Chondrocyte (in vitro differentiated cells): ENCODE measurements around the gene PRR32. TPM values are rescaled to one million over a fixed set of nuclear protein-coding genes. Genes with fewer than 3 reads are reported as not detected.

Source experiments
- DNase-seq: peaks from one replicate; pipeline ENCODE4 v3.0.0; 2021; ENCODE audit warnings: mixed read lengths, low spot score
- H3K27ac Mint-ChIP-seq: one replicate; pipeline ENCODE4 v1.8.0; 2021; ENCODE audit warnings: mild to moderate bottlenecking, moderate library complexity, mixed read lengths; ENCODE audit not compliant: unreplicated experiment
- H3K27me3 Mint-ChIP-seq: 2 replicates; pipeline ENCODE4 v1.8.0; 2021; ENCODE audit warnings: low read depth, mixed read lengths
- H3K36me3 Mint-ChIP-seq: 2 replicates; pipeline ENCODE4 v1.8.0; 2021; ENCODE audit warnings: low read depth, mixed read lengths
- H3K4me1 Mint-ChIP-seq: 2 replicates; pipeline ENCODE4 v1.8.0; 2021; ENCODE audit warnings: low read depth, mild to moderate bottlenecking, mixed read lengths
- H3K4me3 Mint-ChIP-seq: one replicate; pipeline ENCODE4 v1.8.0; 2021; ENCODE audit warnings: mild to moderate bottlenecking, moderate library complexity, mixed read lengths; ENCODE audit not compliant: unreplicated experiment
- H3K9me3 Mint-ChIP-seq: 2 replicates; pipeline ENCODE4 v1.8.0; 2021; ENCODE audit warnings: low read depth, mixed read lengths
- total RNA-seq: library from RNA; stranded (reverse); gene quantifications from 3 replicates; pipeline ENCODE4 v1.2.1, GENCODE V29; 2021
- TF ChIP-seq, protein P1 (sequence below): fragments of 200-600 bp; sonication (generic); IDR thresholded peaks from 2 replicates; pipeline ENCODE4 v1.5.0; 2021; ENCODE audit warnings: antibody characterized with exemption, mild to moderate bottlenecking, moderate library complexity

Gene PRR32
- total RNA-seq, 1 donor from 2014 or later: not detected

DNA sequence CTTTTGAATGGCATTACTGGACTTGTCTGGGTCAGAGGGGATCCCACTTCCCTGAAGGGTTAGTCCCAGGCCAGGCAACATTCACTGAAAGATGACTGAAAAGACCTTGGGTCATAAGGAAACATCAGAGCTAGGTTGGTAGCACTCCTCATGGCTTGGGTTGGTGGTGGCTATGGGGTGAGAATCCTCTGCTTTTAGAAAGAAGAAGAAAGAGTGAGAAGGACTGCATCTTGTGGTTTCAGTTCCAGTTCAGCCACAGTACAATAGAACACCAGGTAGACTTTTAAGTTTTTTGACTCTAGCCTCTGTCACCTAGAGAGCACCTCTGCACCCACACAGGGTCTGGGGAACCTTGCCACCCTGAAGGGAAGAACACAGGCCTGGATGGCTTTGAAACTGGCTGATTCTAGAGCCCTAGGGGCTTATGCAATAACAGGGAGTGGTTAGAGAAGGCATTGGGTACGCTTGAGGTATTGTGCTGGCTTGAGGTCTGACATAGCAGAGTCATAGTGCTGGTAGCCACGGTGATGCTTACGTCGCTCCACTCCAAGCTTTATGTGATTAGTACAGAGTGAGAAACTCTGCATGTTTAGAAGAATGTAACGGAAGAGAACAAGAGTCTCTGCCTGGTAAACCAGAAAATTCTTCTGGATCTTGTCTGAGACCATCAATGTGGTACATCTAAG is 36.5 kb downstream of the PRR32 start:
- no peak overlapping the region for H3K27ac Mint-ChIP-seq
- H3K9me3 Mint-ChIP-seq: peaks cover 34% of the 10 kb centered on the region
- H3K4me3 Mint-ChIP-seq: no peak overlapping the region
- no peaks in the 10 kb centered on the region for H3K4me1 Mint-ChIP-seq
- no peaks in the 10 kb centered on the region for H3K27me3 Mint-ChIP-seq
- TF ChIP-seq, protein P1, sequence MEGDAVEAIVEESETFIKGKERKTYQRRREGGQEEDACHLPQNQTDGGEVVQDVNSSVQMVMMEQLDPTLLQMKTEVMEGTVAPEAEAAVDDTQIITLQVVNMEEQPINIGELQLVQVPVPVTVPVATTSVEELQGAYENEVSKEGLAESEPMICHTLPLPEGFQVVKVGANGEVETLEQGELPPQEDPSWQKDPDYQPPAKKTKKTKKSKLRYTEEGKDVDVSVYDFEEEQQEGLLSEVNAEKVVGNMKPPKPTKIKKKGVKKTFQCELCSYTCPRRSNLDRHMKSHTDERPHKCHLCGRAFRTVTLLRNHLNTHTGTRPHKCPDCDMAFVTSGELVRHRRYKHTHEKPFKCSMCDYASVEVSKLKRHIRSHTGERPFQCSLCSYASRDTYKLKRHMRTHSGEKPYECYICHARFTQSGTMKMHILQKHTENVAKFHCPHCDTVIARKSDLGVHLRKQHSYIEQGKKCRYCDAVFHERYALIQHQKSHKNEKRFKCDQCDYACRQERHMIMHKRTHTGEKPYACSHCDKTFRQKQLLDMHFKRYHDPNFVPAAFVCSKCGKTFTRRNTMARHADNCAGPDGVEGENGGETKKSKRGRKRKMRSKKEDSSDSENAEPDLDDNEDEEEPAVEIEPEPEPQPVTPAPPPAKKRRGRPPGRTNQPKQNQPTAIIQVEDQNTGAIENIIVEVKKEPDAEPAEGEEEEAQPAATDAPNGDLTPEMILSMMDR: no peak
- DNase-seq: no peak
- no peaks in the 10 kb centered on the region for H3K36me3 Mint-ChIP-seq
